Esophagus muscularis mucosa (tissue), 3 donors: Measurements from ENCODE around the gene SLC24A3.

ENCODE experiments used
- CTCF ChIP-seq, 3 experiments: fragments of 200-600 bp in 2 of 3; fragments of 450-650 bp in 1 of 3; sonication (generic) in 2 of 3; IDR thresholded peaks; one replicate each; pipeline ENCODE4 v1.5.1; 2017 to 2019; ENCODE audit warnings: antibody characterized with exemption in 3 of 3, mild to moderate bottlenecking in 2 of 3, moderate library complexity in 1 of 3
- POLR2AphosphoS5 ChIP-seq, 2 donors: sonication (generic); formaldehyde crosslinking; IDR thresholded peaks; one replicate each; pipeline ENCODE4 v1.6.1; 2017; ENCODE audit warnings: antibody characterized with exemption in 2 of 2

GRCh38 chr20:19770375-19770774, 557.9 kb downstream of the SLC24A3 start:
- TF ChIP-seq CTCF (IDR thresholded peaks at IDR 0.05): no peak
- TF ChIP-seq POLR2AphosphoS5 (IDR thresholded peaks at IDR 0.05): no peak
